OCI-LY1 (cell line): ENCODE measurements around the gene COPS9.

Experiments
- H2AFZ ChIP-seq: fragments of 200-600 bp; sonication (generic), shearing (Covaris generic); 2 replicates; pipeline ENCODE4 v1.6.0; 2014; ENCODE audit warnings: antibody characterized with exemption, mild to moderate bottlenecking, low read length
- H3F3A ChIP-seq: fragments of 200-600 bp; sonication (generic), shearing (Covaris generic); 2 replicates; pipeline ENCODE4 v1.6.0; 2014; ENCODE audit warnings: mild to moderate bottlenecking, antibody characterized with exemption, low read length, moderate library complexity; ENCODE audit not compliant: insufficient read depth
- H3K27ac ChIP-seq: fragments of 200-600 bp; sonication (generic); 2 replicates; pipeline ENCODE4 v1.5.1; 2014; ENCODE audit warnings: low read length, mixed run types, mild to moderate bottlenecking, low read depth; ENCODE audit not compliant: poor library complexity, severe bottlenecking
- H3K27me3 ChIP-seq: fragments of 200-600 bp; sonication (generic); 2 replicates; pipeline ENCODE4 v1.6.0; 2014; ENCODE audit warnings: antibody characterized with exemption, mild to moderate bottlenecking, low read length, moderate library complexity; ENCODE audit not compliant: insufficient read depth
- H3K36me3 ChIP-seq: fragments of 200-600 bp; sonication (generic); 2 replicates; pipeline ENCODE4 v1.6.1; 2014; ENCODE audit warnings: mild to moderate bottlenecking, antibody characterized with exemption, low read length, moderate library complexity, mixed read lengths; ENCODE audit not compliant: insufficient read depth
- H3K4me1 ChIP-seq: fragments of 200-600 bp; sonication (generic); 2 replicates; pipeline ENCODE4 v1.5.1; 2014; ENCODE audit warnings: mild to moderate bottlenecking, low read length, moderate library complexity; ENCODE audit not compliant: insufficient read depth, severe bottlenecking
- H3K4me2 ChIP-seq: fragments of 200-600 bp; sonication (generic), shearing (Covaris generic); 2 replicates; pipeline ENCODE4 v1.6.1; 2014; ENCODE audit warnings: low read length
- H3K4me3 ChIP-seq: fragments of 200-600 bp; sonication (generic); 2 replicates; pipeline ENCODE4 v1.5.1; 2014; ENCODE audit warnings: low read length, low read depth, mild to moderate bottlenecking, mixed read lengths; ENCODE audit not compliant: poor library complexity, severe bottlenecking
- H3K79me2 ChIP-seq: fragments of 200-600 bp; shearing (Covaris generic); 2 replicates; pipeline ENCODE4 v1.6.1; 2016; ENCODE audit warnings: mixed run types, low read length, mixed read lengths; ENCODE audit not compliant: insufficient read depth
- H3K9ac ChIP-seq: fragments of 200-600 bp; sonication (generic), shearing (Covaris generic); 2 replicates; pipeline ENCODE4 v1.6.1; 2014; ENCODE audit warnings: mild to moderate bottlenecking, low read length, mixed read lengths
- H3K9me2 ChIP-seq: fragments of 200-600 bp; sonication (generic), shearing (Covaris generic); 2 replicates; pipeline ENCODE4 v1.6.1; 2014; ENCODE audit warnings: low read depth, mild to moderate bottlenecking, low read length, mixed read lengths
- H3K9me3 ChIP-seq: fragments of 200-600 bp; shearing (Covaris generic); 2 replicates; pipeline ENCODE4 v1.6.1; 2014; ENCODE audit warnings: low read length, mixed read lengths
- H4K20me1 ChIP-seq: fragments of 200-600 bp; sonication (generic), shearing (Covaris generic); 2 replicates; pipeline ENCODE4 v1.6.0; 2016; ENCODE audit warnings: mild to moderate bottlenecking, low read length; ENCODE audit not compliant: insufficient read depth
- EZH2 ChIP-seq: fragments of 200-600 bp; sonication (generic), shearing (Covaris generic); IDR thresholded peaks from 2 replicates; pipeline ENCODE4 v1.8.0; 2017; ENCODE audit warnings: borderline replicate concordance, mixed run types, mild to moderate bottlenecking, antibody characterized with exemption, low read length, moderate library complexity, mixed read lengths
- TF ChIP-seq, protein P1 (sequence below): fragments of 200-600 bp; sonication (generic), shearing (Covaris generic); IDR thresholded peaks from 2 replicates; pipeline ENCODE4 v1.5.1; 2017; ENCODE audit warnings: mild to moderate bottlenecking, antibody characterized with exemption, low read length, moderate library complexity, mixed read lengths

COPS9 gene

GRCh38 chr2:240163844-240164574 is 27.9 kb upstream of the COPS9 start:
- TF ChIP-seq, protein P1, sequence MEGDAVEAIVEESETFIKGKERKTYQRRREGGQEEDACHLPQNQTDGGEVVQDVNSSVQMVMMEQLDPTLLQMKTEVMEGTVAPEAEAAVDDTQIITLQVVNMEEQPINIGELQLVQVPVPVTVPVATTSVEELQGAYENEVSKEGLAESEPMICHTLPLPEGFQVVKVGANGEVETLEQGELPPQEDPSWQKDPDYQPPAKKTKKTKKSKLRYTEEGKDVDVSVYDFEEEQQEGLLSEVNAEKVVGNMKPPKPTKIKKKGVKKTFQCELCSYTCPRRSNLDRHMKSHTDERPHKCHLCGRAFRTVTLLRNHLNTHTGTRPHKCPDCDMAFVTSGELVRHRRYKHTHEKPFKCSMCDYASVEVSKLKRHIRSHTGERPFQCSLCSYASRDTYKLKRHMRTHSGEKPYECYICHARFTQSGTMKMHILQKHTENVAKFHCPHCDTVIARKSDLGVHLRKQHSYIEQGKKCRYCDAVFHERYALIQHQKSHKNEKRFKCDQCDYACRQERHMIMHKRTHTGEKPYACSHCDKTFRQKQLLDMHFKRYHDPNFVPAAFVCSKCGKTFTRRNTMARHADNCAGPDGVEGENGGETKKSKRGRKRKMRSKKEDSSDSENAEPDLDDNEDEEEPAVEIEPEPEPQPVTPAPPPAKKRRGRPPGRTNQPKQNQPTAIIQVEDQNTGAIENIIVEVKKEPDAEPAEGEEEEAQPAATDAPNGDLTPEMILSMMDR = no peak
- no peak for TF ChIP-seq EZH2
- Histone ChIP-seq H3K4me2 (no peak overlapping the region), H3K27ac (no peak overlapping the region), H3K79me2 (no peaks in the 10 kb centered on the region), H4K20me1 (no peaks in the 10 kb centered on the region), H3K27me3 (no peaks in the 10 kb centered on the region), H3K4me3 (no peak overlapping the region), H3K36me3 (no peaks in the 10 kb centered on the region), H3F3A (no peaks in the 10 kb centered on the region), H3K4me1 (no peaks in the 10 kb centered on the region), H2AFZ (no peak overlapping the region), H3K9me2 (no peaks in the 10 kb centered on the region), H3K9me3 (no peaks in the 10 kb centered on the region), H3K9ac (no peak overlapping the region)

GRCh38 chr2:240162939-240163714 is 27.0 kb upstream of the COPS9 start:
- Histone ChIP-seq H3K9me3 (no peaks in the 10 kb centered on the region), H3K27me3 (no peaks in the 10 kb centered on the region)
- TF ChIP-seq EZH2 = no peak
- TF ChIP-seq, protein P1 = no peak

GRCh38 chr2:240162531-240162930 is 26.4 kb upstream of the COPS9 start:
- Histone ChIP-seq H3K4me1 (no peaks in the 10 kb centered on the region), H4K20me1 (no peaks in the 10 kb centered on the region), H3K27ac (no peak overlapping the region), H3K4me3 (no peak overlapping the region), H3K9me3 (no peaks in the 10 kb centered on the region), H3K9me2 (no peaks in the 10 kb centered on the region), H3K79me2 (no peaks in the 10 kb centered on the region), H3K9ac (no peak overlapping the region), H3F3A (no peaks in the 10 kb centered on the region), H2AFZ (no peak overlapping the region), H3K27me3 (no peaks in the 10 kb centered on the region), H3K36me3 (no peaks in the 10 kb centered on the region), H3K4me2 (no peak overlapping the region)
- TF ChIP-seq, protein P1 = no peak
- TF ChIP-seq EZH2 = no peak

More at GRCh38 chr2:240162939-240163714, 27.0 kb upstream of the COPS9 start:
- H3K9me2 ChIP-seq = no peaks in the 10 kb centered on the region
- no peaks in the 10 kb centered on the region for H3F3A ChIP-seq
- no peaks in the 10 kb centered on the region for H3K36me3 ChIP-seq
- no peak overlapping the region for H3K4me2 ChIP-seq
- no peak overlapping the region for H2AFZ ChIP-seq
- H3K79me2 ChIP-seq = no peaks in the 10 kb centered on the region
- H3K27ac ChIP-seq = no peak overlapping the region
- H3K4me1 ChIP-seq = no peaks in the 10 kb centered on the region
- no peaks in the 10 kb centered on the region for H4K20me1 ChIP-seq
- H3K9ac ChIP-seq = no peak overlapping the region
- H3K4me3 ChIP-seq = no peak overlapping the region
